ENCODE measurements around the gene PCGF1.

Gene PCGF1

DNA sequence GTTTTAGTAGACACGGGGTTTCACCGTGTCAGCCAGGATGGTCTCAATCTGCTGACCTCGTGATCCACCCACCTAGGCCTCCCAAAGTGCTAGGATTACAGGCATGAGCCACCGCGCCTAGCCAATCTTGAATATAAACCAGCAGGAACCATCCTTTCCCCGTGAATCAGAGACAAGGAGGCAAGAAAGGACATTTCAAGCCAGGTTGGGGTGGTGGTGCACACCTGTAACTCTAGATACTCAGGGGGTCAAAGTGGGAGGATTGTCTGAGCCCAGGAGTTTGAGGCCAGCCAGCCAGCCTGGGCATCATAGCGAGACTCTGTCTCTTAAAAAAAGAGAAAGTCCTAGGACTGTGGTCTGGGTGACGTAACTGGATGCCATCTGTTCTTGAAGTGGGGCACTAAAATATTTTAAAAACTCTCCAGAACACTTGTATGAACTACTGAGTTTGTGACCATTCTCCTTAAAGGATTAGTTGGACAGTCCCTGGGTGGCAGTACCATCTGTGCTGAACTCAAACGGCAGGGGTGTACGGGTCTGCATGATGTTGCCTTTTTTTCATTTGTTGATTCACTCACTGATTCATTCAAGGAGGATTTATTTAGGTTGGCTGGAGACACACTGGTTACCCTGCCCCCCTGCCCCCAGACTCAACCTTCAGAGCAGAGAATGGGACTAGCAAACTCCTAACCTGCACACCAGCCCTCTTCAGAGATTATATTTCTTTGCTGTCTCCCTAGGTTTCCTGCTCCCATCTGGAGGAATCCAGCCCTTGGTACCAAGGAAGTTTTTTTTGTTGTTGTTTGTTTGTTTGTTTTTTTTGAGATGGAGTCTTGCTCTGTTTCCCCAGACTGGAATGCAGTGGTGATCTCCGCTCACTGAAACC is 3.9 kb upstream of the PCGF1 start:
- Histone ChIP-seq H3K36me3 (peaks cover 19% of the 10 kb centered on the region), H3K27ac (peak overlapping the region; percentile 100), H3K27me3 (ENCODE audit: insufficient read depth, low read depth, severe bottlenecking) (no peaks in the 10 kb centered on the region), H3K4me3 (ENCODE audit: low read depth, low read length) (no peak overlapping the region), H3K9me3 (ENCODE audit: severe bottlenecking) (no peaks in the 10 kb centered on the region)
- TF ChIP-seq, protein P1, sequence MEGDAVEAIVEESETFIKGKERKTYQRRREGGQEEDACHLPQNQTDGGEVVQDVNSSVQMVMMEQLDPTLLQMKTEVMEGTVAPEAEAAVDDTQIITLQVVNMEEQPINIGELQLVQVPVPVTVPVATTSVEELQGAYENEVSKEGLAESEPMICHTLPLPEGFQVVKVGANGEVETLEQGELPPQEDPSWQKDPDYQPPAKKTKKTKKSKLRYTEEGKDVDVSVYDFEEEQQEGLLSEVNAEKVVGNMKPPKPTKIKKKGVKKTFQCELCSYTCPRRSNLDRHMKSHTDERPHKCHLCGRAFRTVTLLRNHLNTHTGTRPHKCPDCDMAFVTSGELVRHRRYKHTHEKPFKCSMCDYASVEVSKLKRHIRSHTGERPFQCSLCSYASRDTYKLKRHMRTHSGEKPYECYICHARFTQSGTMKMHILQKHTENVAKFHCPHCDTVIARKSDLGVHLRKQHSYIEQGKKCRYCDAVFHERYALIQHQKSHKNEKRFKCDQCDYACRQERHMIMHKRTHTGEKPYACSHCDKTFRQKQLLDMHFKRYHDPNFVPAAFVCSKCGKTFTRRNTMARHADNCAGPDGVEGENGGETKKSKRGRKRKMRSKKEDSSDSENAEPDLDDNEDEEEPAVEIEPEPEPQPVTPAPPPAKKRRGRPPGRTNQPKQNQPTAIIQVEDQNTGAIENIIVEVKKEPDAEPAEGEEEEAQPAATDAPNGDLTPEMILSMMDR (IDR thresholded peaks at IDR 0.05; ENCODE audit: low read depth, low read length) = no peak
- DNase-seq = peak; percentile 68

DNA sequence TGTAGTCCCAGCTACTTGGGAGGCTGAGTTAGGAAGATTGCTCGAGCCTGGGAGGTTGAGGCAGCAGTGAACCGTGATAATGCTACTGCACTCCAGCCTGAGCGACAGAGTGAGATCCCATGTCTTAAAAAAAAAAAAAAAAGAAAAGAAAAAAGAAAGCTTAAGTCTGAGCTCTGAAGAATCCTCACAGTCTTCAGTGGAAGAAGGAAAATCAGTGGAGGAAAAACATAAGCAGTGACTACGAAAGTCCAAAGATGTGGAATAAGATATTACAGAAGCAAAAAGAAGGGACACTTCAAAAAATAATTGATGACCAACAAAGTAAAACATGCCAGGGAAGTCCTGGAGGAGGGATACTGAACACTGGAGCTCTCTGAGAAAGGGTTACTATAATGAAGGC is 2.8 kb upstream of the PCGF1 start:
- no peaks in the 10 kb centered on the region for H3K27me3 ChIP-seq (ENCODE audit: insufficient read depth, low read depth, severe bottlenecking)
- no peak overlapping the region for H3K4me3 ChIP-seq (ENCODE audit: low read depth, low read length)
- H3K9me3 ChIP-seq (ENCODE audit: severe bottlenecking) = no peaks in the 10 kb centered on the region
- peaks cover 21% of the 10 kb centered on the region for H3K36me3 ChIP-seq
- TF ChIP-seq, protein P1 (IDR thresholded peaks at IDR 0.05; ENCODE audit: low read depth, low read length) = no peak
- no peak for DNase-seq
- H3K27ac ChIP-seq = peak overlapping the region; percentile 100

DNA sequence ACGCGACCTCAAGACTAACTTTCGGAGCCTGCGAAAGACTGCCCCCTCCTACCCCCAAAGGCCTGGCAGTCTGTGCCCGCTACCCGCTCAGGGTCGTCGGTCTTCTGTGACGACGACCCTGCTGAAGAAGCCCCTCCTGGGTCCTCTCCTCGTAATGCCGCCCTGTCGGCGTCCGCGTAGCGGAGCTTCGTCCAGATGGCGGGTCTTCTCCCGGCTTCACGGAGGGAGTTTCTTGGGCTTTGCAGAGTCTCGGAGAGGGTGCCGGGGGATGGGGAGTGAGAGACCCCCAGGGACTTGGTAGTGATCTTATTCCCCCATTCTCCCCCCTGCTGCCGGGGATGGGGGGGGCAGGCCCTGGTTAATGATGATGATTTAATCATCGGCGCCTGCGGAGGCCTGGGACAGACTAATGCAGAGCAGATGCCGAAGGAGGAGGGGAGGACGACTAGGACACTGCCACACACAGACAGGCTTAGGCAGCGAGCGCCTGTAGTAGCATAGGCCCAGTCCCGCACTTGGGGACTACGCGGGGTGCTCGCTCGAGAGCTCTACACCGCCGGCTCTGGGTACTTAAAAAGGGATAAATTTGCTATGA is 528 bp upstream of the PCGF1 start:
- Histone ChIP-seq H3K27me3 (ENCODE audit: insufficient read depth, low read depth, severe bottlenecking) (no peaks in the 10 kb centered on the region), H3K9me3 (ENCODE audit: severe bottlenecking) (no peaks in the 10 kb centered on the region), H3K27ac (peak overlapping the region; percentile 100), H3K4me3 (ENCODE audit: low read depth, low read length) (peak overlapping the region; percentile 75), H3K36me3 (peaks cover 32% of the 10 kb centered on the region)
- TF ChIP-seq, protein P1 (IDR thresholded peaks at IDR 0.05; ENCODE audit: low read depth, low read length) = no peak
- peak; percentile 95 for DNase-seq

DNA sequence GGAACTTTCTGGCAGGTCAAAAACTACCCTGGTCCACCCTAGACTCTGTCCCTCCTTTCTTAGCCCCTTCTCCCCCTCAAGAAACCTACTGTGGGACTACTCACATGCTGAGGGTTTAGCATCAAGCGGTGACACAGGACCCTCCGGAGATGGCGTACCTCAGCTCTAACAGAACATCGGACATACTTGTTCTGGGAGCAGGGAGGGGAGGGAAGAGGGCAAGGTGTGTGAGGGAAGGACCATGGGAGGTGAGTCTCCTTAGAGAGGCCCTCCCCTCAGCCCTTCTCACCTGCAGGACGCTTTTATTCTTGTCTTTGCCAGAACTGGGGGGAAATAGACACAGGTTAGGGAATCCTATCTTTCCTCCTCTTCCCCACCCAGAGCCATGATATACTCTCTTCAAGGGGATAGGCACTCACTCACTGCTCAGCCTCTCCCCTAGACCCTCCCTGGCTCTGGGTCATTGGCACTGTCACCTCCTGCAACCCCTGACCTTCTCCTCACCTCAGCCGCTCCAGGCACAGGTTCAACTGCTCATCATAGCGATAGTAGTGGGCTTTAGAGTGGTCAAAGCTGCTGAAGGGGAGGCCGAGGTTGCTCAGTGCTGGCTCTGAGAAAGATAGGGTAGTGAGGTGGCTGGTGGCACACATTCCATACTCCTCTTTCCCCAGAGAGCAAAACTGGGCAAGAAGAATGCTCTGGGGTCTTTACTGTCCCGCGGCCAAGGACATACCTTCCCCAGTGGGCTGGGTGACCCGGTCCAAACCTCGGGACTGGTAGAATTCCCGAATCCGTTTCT is 1.8 kb downstream of the PCGF1 start:
- Histone ChIP-seq H3K4me3 (ENCODE audit: low read depth, low read length) (no peak overlapping the region), H3K27me3 (ENCODE audit: insufficient read depth, low read depth, severe bottlenecking) (no peaks in the 10 kb centered on the region), H3K36me3 (peaks cover 32% of the 10 kb centered on the region), H3K9me3 (ENCODE audit: severe bottlenecking) (no peaks in the 10 kb centered on the region), H3K27ac (peak overlapping the region; percentile 10; the same call in 1 of the 2 replicates)
- no peak for DNase-seq
- TF ChIP-seq, protein P1 (IDR thresholded peaks at IDR 0.05; ENCODE audit: low read depth, low read length) = no peak

DNA sequence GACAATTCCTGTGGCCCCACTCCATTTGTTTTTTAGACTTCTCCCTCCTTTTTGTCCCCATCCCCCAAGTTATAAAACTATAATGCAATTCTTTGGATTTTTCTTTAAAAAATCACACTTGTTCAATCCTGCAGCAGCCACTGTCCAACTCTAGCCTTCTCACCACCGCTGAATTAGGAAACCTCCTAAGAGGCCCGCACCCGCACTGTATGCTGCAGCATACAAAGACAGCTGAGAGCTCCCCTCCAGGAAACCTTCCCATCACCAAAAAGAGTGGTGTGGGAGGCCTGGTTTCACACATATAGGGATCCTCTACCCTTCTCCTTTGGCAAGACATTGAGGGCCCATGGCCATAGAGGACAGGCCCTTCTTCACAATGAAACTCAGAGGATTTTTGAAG is 2.9 kb downstream of the PCGF1 start:
- DNase-seq = no peak
- no peaks in the 10 kb centered on the region for H3K9me3 ChIP-seq (ENCODE audit: severe bottlenecking)
- H3K4me3 ChIP-seq (ENCODE audit: low read depth, low read length) = no peak overlapping the region
- no peaks in the 10 kb centered on the region for H3K27me3 ChIP-seq (ENCODE audit: insufficient read depth, low read depth, severe bottlenecking)
- H3K27ac ChIP-seq = no peak overlapping the region
- TF ChIP-seq, protein P1 (IDR thresholded peaks at IDR 0.05; ENCODE audit: low read depth, low read length) = no peak
- peaks cover 32% of the 10 kb centered on the region for H3K36me3 ChIP-seq

All from WERI-Rb-1 (cell line).